IMR-90 (cell line): ENCODE results near the gene RNASET2.
"Not testable (repeated sequence)": the region's sequence is repeated elsewhere in the genome, so short reads cannot be mapped to it uniquely, and the experiment has no call there.

ENCODE experiments used
- BHLHE40 ChIP-seq: fragments of 150-350 bp; IDR thresholded peaks from 2 replicates; pipeline ENCODE4 v1.6.1; 2016; ENCODE audit warnings: mild to moderate bottlenecking, low read depth, low read length
- CEBPB ChIP-seq: IDR thresholded peaks from 2 replicates; pipeline ENCODE4 v1.6.1; 2012; ENCODE audit warnings: low read depth, low read length, improper control_type of control experiment
- CTCF ChIP-seq: conservative IDR thresholded peaks from 2 replicates; pipeline ENCODE4 v1.5.1; 2012; ENCODE audit warnings: mild to moderate bottlenecking, low read depth, low read length, improper control_type of control experiment
- ELK1 ChIP-seq: fragments of 150-350 bp; IDR thresholded peaks from 2 replicates; pipeline ENCODE4 v1.6.1; 2016; ENCODE audit warnings: low read depth, mild to moderate bottlenecking, low read length, moderate library complexity, borderline replicate concordance
- MAZ ChIP-seq: IDR thresholded peaks from 2 replicates; pipeline ENCODE4 v1.6.1; 2012; ENCODE audit warnings: low read depth, mild to moderate bottlenecking, low read length, improper control_type of control experiment, moderate library complexity, borderline replicate concordance
- NFE2L2 ChIP-seq: fragments of 150-350 bp; IDR thresholded peaks from 2 replicates; pipeline ENCODE4 v1.6.1; 2016; ENCODE audit warnings: low read depth, mild to moderate bottlenecking, low read length
- POLR2A ChIP-seq: IDR thresholded peaks from 2 replicates; pipeline ENCODE4 v1.6.1; 2012; ENCODE audit warnings: mild to moderate bottlenecking, low read depth, low read length
- RAD21 ChIP-seq: IDR thresholded peaks from 2 replicates; pipeline ENCODE4 v1.6.1; 2012; ENCODE audit warnings: low read length, improper control_type of control experiment
- RCOR1 ChIP-seq: IDR thresholded peaks from 2 replicates; pipeline ENCODE4 v1.6.1; 2012; ENCODE audit warnings: mild to moderate bottlenecking, low read length, improper control_type of control experiment; ENCODE audit not compliant: insufficient replicate concordance
- RFX5 ChIP-seq: IDR thresholded peaks from 2 replicates; pipeline ENCODE4 v1.8.0; 2012; ENCODE audit warnings: low read depth, mild to moderate bottlenecking, low read length, moderate library complexity
- USF2 ChIP-seq: fragments of 150-350 bp; IDR thresholded peaks from 2 replicates; pipeline ENCODE4 v1.6.1; 2017; ENCODE audit warnings: mild to moderate bottlenecking, antibody characterized with exemption, low read length, low read depth

- TF ChIP-seq RAD21, NFE2L2, POLR2A, CTCF, ELK1, USF2, RFX5, CEBPB, RCOR1, MAZ, BHLHE40: not testable (repeated sequence)
Measured at GRCh38 chr6:166884958-166885357, 71.4 kb downstream of the RNASET2 start.
